Measurements from ENCODE around the gene PPP1R26.
"Not testable (repeated sequence)": the region's sequence is repeated elsewhere in the genome, so short reads cannot be mapped to it uniquely, and the experiment has no call there.

- TF ChIP-seq CTCF, POLR2A, POLR2AphosphoS5 (IDR thresholded peaks at IDR 0.05): not testable (repeated sequence)
These were observed 34.3 kb downstream of the PPP1R26 start for GRCh38 chr9:135513906-135514305.

Data from stomach (tissue), 4 donors.